Epithelial cell of proximal tubule (primary cell): ENCODE results near the gene NRXN3. TPM values are rescaled to one million over a fixed set of nuclear protein-coding genes. Genes with fewer than 3 reads are reported as not detected.

Experiments used
- DNase-seq: peaks from one replicate; pipeline ENCODE4 v3.0.0-alpha.2; 2011; ENCODE audit warnings: low read depth
- H3K4me3 ChIP-seq: 2 replicates; pipeline ENCODE4 v1.5.1; 2011; ENCODE audit warnings: low read depth, mild to moderate bottlenecking, low read length
- CTCF ChIP-seq: conservative IDR thresholded peaks from 2 replicates; pipeline ENCODE4 v1.5.1; 2012; ENCODE audit warnings: low read depth, mild to moderate bottlenecking, low read length
- total RNA-seq: library from RNA; depleted of rRNA; stranded (reverse); fragments of >200 nt; gene quantifications from 2 replicates; pipeline ENCODE4 v1.2.3, GENCODE V29; 2015

The NRXN3 gene
- total RNA-seq, 1 donor from 2014 or later, result 1.2 TPM

GRCh38 chr14:78667141-78667540 is 497.0 kb downstream of the NRXN3 start:
- TF ChIP-seq CTCF, result no peak
- no peak overlapping the region for H3K4me3 ChIP-seq
- no peak for DNase-seq

- TF ChIP-seq CTCF, result no peak
- no peak overlapping the region for H3K4me3 ChIP-seq
- no peak for DNase-seq
Observed at GRCh38 chr14:78673845-78674244, 503.7 kb downstream of the NRXN3 start.

GRCh38 chr14:78674820-78675219 is 504.6 kb downstream of the NRXN3 start:
- TF ChIP-seq CTCF, result no peak
- H3K4me3 ChIP-seq, result no peak overlapping the region
- DNase-seq, result no peak

GRCh38 chr14:78683206-78683605 is 513.0 kb downstream of the NRXN3 start:
- DNase-seq, result peak; percentile 26
- TF ChIP-seq CTCF, result no peak

GRCh38 chr14:78683981-78684380 is 513.8 kb downstream of the NRXN3 start:
- TF ChIP-seq CTCF, result no peak
- H3K4me3 ChIP-seq, result no peak overlapping the region
- DNase-seq, result no peak

More at GRCh38 chr14:78683206-78683605, 513.0 kb downstream of the NRXN3 start:
- no peak overlapping the region for H3K4me3 ChIP-seq

GRCh38 chr14:78688503-78688902 is 518.3 kb downstream of the NRXN3 start:
- no peak for TF ChIP-seq CTCF
- no peak overlapping the region for H3K4me3 ChIP-seq
- no peak for DNase-seq

- H3K4me3 ChIP-seq, result no peak overlapping the region
- no peak for TF ChIP-seq CTCF
- DNase-seq, result no peak
Observed at GRCh38 chr14:78690836-78691235, 520.7 kb downstream of the NRXN3 start.
